HG02884 (cell line): ENCODE data around the gene EXOC3L4.
"Not testable (repeated sequence)": the region's sequence is repeated elsewhere in the genome, so short reads cannot be mapped to it uniquely, and the experiment has no call there.

Source experiments
- ATAC-seq: cut with Tn5 transposase; IDR thresholded peaks from one replicate; pipeline ENCODE4 v1.9.1; 2021; ENCODE audit warnings: mild to moderate bottlenecking, moderate library complexity; ENCODE audit not compliant: unreplicated experiment

The EXOC3L4 gene

GRCh38 chr14:103094406-103095209 lies at the start of gene EXOC3L4:
Gene EXOC3L4 (plus strand): TSS chr14:103094725. CDS start chr14:103100220, 5,495 bp downstream.
- no peak for ATAC-seq

- no peak for ATAC-seq
Measured at GRCh38 chr14:103045371-103045869, 49.1 kb upstream of the EXOC3L4 start.

- not testable (repeated sequence) for ATAC-seq
Measured at GRCh38 chr14:103047453-103047852, 47.1 kb upstream of the EXOC3L4 start.

GRCh38 chr14:103050935-103051334 lies 43.6 kb upstream of the EXOC3L4 start:
- ATAC-seq: no peak

- ATAC-seq: no peak
Measured at GRCh38 chr14:103052407-103052806, 42.1 kb upstream of the EXOC3L4 start.

- no peak for ATAC-seq
Measured at GRCh38 chr14:103055695-103056094, 38.8 kb upstream of the EXOC3L4 start.

GRCh38 chr14:103056322-103057027 lies 38.0 kb upstream of the EXOC3L4 start:
- no peak for ATAC-seq

GRCh38 chr14:103057028-103057371 lies 37.5 kb upstream of the EXOC3L4 start:
- peak; percentile 24 for ATAC-seq

- ATAC-seq: peak; percentile 73
Measured at GRCh38 chr14:103057372-103058163, 37.0 kb upstream of the EXOC3L4 start, which contains the start of gene CDC42BPB. Gene CDC42BPB (minus strand): TSS chr14:103057549. CDS start chr14:103057173, 376 bp downstream.

GRCh38 chr14:103058164-103059055 lies 36.1 kb upstream of the EXOC3L4 start:
- no peak for ATAC-seq

GRCh38 chr14:103059556-103059955 lies 35.0 kb upstream of the EXOC3L4 start:
- ATAC-seq: no peak

- no peak for ATAC-seq
Measured at GRCh38 chr14:103061482-103061976, 33.0 kb upstream of the EXOC3L4 start.

- no peak for ATAC-seq
Measured at GRCh38 chr14:103064436-103064835, 30.1 kb upstream of the EXOC3L4 start.

- no peak for ATAC-seq
Measured at GRCh38 chr14:103064978-103065377, 29.5 kb upstream of the EXOC3L4 start.

GRCh38 chr14:103065861-103066260 lies 28.7 kb upstream of the EXOC3L4 start:
- ATAC-seq: no peak

- ATAC-seq: no peak
Measured at GRCh38 chr14:103066399-103066798, 28.1 kb upstream of the EXOC3L4 start.

GRCh38 chr14:103067231-103067954 lies 27.1 kb upstream of the EXOC3L4 start:
- no peak for ATAC-seq

- ATAC-seq: no peak
Measured at GRCh38 chr14:103068351-103069073, 26.0 kb upstream of the EXOC3L4 start.
